GM10266 (cell line): ENCODE results near the gene VPS11.

Source experiments
- DNase-seq: peaks from one replicate; pipeline ENCODE4 v3.0.0; 2012; ENCODE audit errors: extremely low spot score
- CTCF ChIP-seq: IDR thresholded peaks from 2 replicates; pipeline ENCODE4 v1.5.1; 2012; ENCODE audit warnings: mild to moderate bottlenecking, low read depth; ENCODE audit not compliant: control insufficient read depth, insufficient read depth; ENCODE audit errors: missing control alignments

The VPS11 gene

GRCh38 chr11:119108146-119108856 is 40.7 kb downstream of the VPS11 start:
- DNase-seq, result no peak
- no peak for TF ChIP-seq CTCF

GRCh38 chr11:119108857-119109221 is 41.2 kb downstream of the VPS11 start:
- TF ChIP-seq CTCF, result no peak
- DNase-seq, result no peak

GRCh38 chr11:119109843-119110242 is 42.2 kb downstream of the VPS11 start:
- TF ChIP-seq CTCF, result no peak
- no peak for DNase-seq

GRCh38 chr11:119110439-119110838 is 42.8 kb downstream of the VPS11 start:
- TF ChIP-seq CTCF, result no peak
- DNase-seq, result no peak

- no peak for DNase-seq
- TF ChIP-seq CTCF, result no peak
These were observed 43.8 kb downstream of the VPS11 start for GRCh38 chr11:119111361-119111925.

GRCh38 chr11:119112314-119113020 is 44.8 kb downstream of the VPS11 start:
- TF ChIP-seq CTCF, result no peak
- no peak for DNase-seq

GRCh38 chr11:119113716-119114115 is 46.1 kb downstream of the VPS11 start:
- TF ChIP-seq CTCF, result no peak
- DNase-seq, result no peak
